ENCODE results near the gene KRT85.

Gene KRT85

DNA sequence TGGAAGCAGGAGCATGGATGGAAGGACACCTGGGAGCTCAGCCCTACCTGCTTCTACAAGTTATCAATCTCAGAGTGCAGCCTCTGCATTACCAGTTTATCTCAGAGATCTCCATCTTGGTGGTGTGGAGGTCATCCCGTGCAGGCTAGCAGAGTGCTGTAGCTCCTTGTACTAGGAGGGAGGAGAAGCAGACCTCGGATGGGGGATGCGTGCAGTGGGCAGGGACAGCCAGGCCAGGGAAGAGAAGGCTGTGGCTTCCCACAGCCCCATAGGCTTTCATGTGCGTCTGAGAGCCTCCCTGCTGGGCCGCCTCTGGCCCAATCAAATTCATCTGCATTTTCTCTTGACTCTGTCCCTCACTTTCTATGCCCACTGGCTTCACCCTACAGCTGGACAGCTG is 47.7 kb upstream of the KRT85 start (continued):
- TF ChIP-seq, protein P1, sequence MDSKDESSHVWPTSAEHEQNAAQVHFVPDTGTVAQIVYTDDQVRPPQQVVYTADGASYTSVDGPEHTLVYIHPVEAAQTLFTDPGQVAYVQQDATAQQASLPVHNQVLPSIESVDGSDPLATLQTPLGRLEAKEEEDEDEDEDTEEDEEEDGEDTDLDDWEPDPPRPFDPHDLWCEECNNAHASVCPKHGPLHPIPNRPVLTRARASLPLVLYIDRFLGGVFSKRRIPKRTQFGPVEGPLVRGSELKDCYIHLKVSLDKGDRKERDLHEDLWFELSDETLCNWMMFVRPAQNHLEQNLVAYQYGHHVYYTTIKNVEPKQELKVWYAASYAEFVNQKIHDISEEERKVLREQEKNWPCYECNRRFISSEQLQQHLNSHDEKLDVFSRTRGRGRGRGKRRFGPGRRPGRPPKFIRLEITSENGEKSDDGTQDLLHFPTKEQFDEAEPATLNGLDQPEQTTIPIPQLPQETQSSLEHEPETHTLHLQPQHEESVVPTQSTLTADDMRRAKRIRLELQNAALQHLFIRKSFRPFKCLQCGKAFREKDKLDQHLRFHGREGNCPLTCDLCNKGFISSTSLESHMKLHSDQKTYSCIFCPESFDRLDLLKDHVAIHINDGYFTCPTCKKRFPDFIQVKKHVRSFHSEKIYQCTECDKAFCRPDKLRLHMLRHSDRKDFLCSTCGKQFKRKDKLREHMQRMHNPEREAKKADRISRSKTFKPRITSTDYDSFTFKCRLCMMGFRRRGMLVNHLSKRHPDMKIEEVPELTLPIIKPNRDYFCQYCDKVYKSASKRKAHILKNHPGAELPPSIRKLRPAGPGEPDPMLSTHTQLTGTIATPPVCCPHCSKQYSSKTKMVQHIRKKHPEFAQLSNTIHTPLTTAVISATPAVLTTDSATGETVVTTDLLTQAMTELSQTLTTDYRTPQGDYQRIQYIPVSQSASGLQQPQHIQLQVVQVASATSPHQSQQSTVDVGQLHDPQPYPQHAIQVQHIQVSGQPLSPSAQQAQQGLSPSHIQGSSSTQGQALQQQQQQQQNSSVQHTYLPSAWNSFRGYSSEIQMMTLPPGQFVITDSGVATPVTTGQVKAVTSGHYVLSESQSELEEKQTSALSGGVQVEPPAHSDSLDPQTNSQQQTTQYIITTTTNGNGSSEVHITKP (tag by site-specific recombination; IDR thresholded peaks at IDR 0.05): no peak
- TF ChIP-seq, protein P2, sequence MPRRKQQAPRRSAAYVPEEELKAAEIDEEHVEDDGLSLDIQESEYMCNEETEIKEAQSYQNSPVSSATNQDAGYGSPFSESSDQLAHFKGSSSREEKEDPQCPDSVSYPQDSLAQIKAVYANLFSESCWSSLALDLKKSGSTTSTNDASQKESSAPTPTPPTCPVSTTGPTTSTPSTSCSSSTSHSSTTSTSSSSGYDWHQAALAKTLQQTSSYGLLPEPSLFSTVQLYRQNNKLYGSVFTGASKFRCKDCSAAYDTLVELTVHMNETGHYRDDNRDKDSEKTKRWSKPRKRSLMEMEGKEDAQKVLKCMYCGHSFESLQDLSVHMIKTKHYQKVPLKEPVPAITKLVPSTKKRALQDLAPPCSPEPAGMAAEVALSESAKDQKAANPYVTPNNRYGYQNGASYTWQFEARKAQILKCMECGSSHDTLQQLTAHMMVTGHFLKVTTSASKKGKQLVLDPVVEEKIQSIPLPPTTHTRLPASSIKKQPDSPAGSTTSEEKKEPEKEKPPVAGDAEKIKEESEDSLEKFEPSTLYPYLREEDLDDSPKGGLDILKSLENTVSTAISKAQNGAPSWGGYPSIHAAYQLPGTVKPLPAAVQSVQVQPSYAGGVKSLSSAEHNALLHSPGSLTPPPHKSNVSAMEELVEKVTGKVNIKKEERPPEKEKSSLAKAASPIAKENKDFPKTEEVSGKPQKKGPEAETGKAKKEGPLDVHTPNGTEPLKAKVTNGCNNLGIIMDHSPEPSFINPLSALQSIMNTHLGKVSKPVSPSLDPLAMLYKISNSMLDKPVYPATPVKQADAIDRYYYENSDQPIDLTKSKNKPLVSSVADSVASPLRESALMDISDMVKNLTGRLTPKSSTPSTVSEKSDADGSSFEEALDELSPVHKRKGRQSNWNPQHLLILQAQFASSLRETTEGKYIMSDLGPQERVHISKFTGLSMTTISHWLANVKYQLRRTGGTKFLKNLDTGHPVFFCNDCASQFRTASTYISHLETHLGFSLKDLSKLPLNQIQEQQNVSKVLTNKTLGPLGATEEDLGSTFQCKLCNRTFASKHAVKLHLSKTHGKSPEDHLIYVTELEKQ (tag by site-specific recombination; IDR thresholded peaks at IDR 0.05; ENCODE audit: borderline replicate concordance): no peak

GRCh38 chr12:52413782-52414345 is 46.6 kb upstream of the KRT85 start:
- no peak overlapping the region for H3K27ac ChIP-seq (ENCODE audit: extremely low read depth, low read depth, low read length)
- no peak overlapping the region for H3K4me3 ChIP-seq (ENCODE audit: low read depth, low read length)
- ChIA-PET CTCF (interaction anchor here (0.6 to 2.3 kb wide), 8 partner anchors 10 to 460 kb away, joined by 3 to 11 read pairs (median 4); no protein-coding TSS in a partner anchor), POLR2A (no interaction called here)
- H3K9me3 ChIP-seq (ENCODE audit: control insufficient read depth, insufficient read depth, low read depth, low read length): no peaks in the 10 kb centered on the region
- TF ChIP-seq ZNF155 (tag by site-specific recombination; IDR thresholded peaks at IDR 0.05) (no peak), EGR2 (tag by site-specific recombination; IDR thresholded peaks at IDR 0.05; ENCODE audit: low read depth) (peak; percentile 17; the same call in 1 of the 2 replicates)
- H3K4me1 ChIP-seq (ENCODE audit: control insufficient read depth, insufficient read depth, low read length): no peaks in the 10 kb centered on the region
- H3K36me3 ChIP-seq (ENCODE audit: control insufficient read depth in 2 of 2, insufficient read depth in 1 of 2, low read length in 2 of 2): no peaks in the 10 kb centered on the region

DNA sequence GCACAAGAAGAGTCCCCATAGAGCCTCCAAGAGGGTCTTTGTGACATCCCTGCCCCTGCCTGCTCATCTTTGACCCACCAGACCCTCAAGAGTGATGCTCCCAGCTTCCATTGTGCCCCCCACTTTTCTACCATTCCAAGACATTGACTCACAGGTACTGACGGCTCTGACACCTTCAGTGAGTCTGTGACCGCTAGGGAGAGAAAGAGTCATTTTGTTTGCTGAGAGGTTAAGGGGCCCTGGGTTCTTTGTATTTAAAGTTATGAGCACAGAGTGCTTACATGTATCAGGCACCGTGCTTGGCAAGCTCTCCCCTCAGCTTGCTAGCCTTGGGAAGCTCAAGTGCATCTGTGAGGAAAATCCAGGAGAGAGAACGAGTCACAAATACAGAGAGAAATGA is 45.9 kb upstream of the KRT85 start:
- Histone ChIP-seq H3K27ac (ENCODE audit: extremely low read depth, low read depth, low read length) (no peak overlapping the region), H3K4me1 (ENCODE audit: control insufficient read depth, insufficient read depth, low read length) (no peaks in the 10 kb centered on the region), H3K36me3 (ENCODE audit: control insufficient read depth in 2 of 2, insufficient read depth in 1 of 2, low read length in 2 of 2) (no peaks in the 10 kb centered on the region), H3K9me3 (ENCODE audit: control insufficient read depth, insufficient read depth, low read depth, low read length) (no peaks in the 10 kb centered on the region), H3K4me3 (ENCODE audit: low read depth, low read length) (no peak overlapping the region)
- no peak for TF ChIP-seq ZNF544 (tag by site-specific recombination; IDR thresholded peaks at IDR 0.05)
- TF ChIP-seq ZNF433 (tag by site-specific recombination; IDR thresholded peaks at IDR 0.05; ENCODE audit: low read depth): no peak
- TF ChIP-seq ZNF174 (tag by site-specific recombination; IDR thresholded peaks at IDR 0.05): no peak
- no peak for TF ChIP-seq RBAK (tag by site-specific recombination; IDR thresholded peaks at IDR 0.05)
- TF ChIP-seq ZBTB44 (tag by site-specific recombination; IDR thresholded peaks at IDR 0.05): no peak
- TF ChIP-seq MYNN (tag by site-specific recombination; IDR thresholded peaks at IDR 0.05; ENCODE audit: borderline replicate concordance): no peak
- no peak for TF ChIP-seq ZBTB1 (tag by site-specific recombination; IDR thresholded peaks at IDR 0.05)
- TF ChIP-seq ZNF26 (tag by site-specific recombination; IDR thresholded peaks at IDR 0.05): no peak
- no peak for TF ChIP-seq ZNF121 (tag by site-specific recombination; IDR thresholded peaks at IDR 0.05)
- no peak for TF ChIP-seq OSR2 (tag by site-specific recombination; IDR thresholded peaks at IDR 0.05)
- TF ChIP-seq KLF16 (tag by site-specific recombination; IDR thresholded peaks at IDR 0.05): no peak
- TF ChIP-seq ZNF785 (tag by site-specific recombination; IDR thresholded peaks at IDR 0.05): no peak
- no peak for TF ChIP-seq ZNF266 (tag by site-specific recombination; IDR thresholded peaks at IDR 0.05; ENCODE audit: low read depth)
- TF ChIP-seq ZNF37A (tag by site-specific recombination; IDR thresholded peaks at IDR 0.05): no peak
- TF ChIP-seq BCL6B (tag by site-specific recombination; IDR thresholded peaks at IDR 0.05): no peak
- POLR2A ChIA-PET: no interaction called here
- CTCF ChIA-PET: interaction anchor here (0.6 to 2.3 kb wide), 11 partner anchors 9 to 461 kb away, joined by 3 to 11 read pairs (median 4); no protein-coding TSS in a partner anchor
